ELR (cell line): ENCODE data around the gene TEX14.

Source experiments
- DNase-seq: peaks from one replicate; pipeline ENCODE4 v3.0.0-alpha.2; 2015; ENCODE audit warnings: low read depth

Gene TEX14

GRCh38 chr17:58517928-58518609, 173.8 kb downstream of the TEX14 start:
- DNase-seq: peak; percentile 100

DNA sequence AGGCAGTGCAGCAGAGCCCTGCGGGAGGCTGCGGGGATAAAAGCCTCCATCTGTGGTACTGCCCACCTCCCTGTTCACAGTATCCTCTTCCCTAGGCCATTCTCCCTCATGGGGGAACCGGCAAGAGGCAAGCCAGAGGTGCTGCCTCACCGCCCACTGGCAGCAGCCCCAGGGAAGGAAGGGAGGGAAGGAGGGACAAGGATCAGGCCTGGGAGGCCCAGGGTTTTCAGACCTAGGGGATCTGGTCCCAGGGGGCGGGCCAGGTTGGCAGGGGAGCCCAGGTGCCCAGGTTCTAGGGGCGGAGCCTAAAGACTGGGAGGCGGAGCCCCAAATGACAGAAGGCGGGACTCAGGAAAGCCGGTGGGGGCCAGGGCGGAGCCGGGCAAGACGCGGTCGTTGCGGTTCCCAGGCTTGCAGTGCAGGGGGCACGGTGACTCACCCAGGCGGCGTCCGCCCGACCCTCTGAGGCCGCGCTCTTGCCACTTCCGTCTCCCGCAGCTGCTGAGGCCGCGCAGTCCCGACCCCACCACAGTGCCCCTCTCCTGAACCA, 174.4 kb downstream of the TEX14 start:
- no peak for DNase-seq

DNA sequence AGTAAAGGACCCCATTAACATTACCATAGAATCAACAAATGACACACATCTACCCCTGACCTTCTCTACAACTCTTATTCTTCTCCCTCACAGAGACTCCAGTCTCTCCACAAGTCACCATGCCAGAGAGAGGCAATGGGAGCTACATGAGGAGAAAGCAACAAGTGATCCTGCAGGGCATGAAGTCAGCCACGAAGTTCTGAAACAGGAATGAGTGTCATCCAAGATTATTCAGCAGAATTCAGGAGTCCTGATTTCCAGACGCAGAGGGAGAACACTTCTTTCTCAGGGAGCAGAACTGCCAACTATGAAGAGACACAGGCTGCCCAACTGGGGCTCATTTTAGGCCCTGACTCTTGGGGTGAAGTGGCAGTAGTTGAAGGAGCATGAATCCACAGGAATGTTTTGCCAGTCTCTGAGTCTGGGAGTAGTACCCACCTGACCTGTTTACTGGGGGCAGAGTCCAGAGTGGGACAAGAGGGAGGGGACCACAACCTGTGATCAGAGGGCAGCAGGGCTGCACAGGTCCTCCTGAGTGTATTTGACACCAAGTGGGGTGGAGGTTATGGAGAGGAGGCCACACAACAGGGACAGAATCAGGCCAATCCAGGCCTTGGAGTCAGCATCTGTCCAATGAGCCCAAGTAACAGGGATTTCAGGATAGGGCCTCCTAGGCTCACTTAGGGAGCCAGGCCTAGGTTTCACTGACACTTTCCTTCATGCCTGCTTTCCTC, 175.0 kb downstream of the TEX14 start:
- no peak for DNase-seq

GRCh38 chr17:58515286-58515685, 176.6 kb downstream of the TEX14 start:
- DNase-seq: no peak

GRCh38 chr17:58514770-58515157, 177.1 kb downstream of the TEX14 start:
- no peak for DNase-seq

- peak; percentile 86 for DNase-seq
These were observed 177.7 kb downstream of the TEX14 start, which contains the start of gene MTMR4 for GRCh38 chr17:58513965-58514769. TSS of gene MTMR4 (minus strand) at chr17:58514638. CDS start at chr17:58514407, 231 bp downstream.

- DNase-seq: no peak
These were observed 178.4 kb downstream of the TEX14 start for GRCh38 chr17:58513267-58513964.

DNA sequence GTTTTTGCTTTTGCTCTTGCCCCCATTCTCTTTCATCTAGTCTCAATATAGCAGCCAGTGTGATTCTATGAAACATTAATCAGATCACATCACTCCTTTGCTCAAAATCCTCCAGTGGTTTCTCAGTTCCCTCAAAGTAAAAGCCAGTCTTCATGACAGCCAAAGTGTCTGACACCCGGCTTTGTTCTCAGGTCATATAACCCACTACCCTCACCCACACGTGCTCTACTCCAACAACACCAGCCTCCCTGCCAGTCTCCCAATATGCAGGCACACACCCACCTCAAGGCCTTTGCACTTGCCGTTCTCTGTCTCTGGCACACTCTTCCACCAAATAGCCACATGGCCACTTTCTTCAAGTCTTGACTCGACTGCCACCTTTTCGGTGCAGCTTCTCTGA, 181.8 kb downstream of the TEX14 start:
- DNase-seq: no peak

GRCh38 chr17:58508341-58509067, 183.3 kb downstream of the TEX14 start:
- DNase-seq: no peak

DNA sequence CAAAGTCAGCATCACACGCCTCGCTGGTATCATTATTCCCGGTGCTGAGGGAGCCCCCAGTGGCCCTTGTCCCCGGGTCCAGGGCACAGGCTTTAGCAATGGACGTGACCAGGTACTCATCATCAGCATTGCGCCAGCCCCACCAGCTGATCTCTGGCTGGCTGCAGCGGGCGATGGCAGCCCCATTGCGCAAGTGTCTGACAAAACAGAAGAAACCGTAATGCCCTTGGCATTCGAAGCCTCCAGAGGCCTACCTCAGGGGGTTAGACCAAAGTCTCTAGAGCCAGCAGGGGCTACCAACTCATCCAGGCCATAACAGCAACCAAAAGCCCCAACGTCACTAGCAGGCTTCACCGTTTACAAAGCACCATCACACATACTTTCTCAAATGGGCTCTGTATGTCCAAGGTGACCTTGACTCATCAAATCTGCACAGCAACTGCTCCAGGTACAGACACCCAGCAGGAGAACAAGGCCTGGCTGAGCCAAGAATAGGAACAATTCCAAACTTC, 184.7 kb downstream of the TEX14 start:
- DNase-seq: peak; percentile 75
